Right ventricle myocardium superior (tissue), 1 donor: ENCODE results near the gene TMEM163. TPM values are rescaled to one million over a fixed set of nuclear protein-coding genes. Genes with fewer than 3 reads are reported as not detected.
"Not testable (repeated sequence)": the region's sequence is repeated elsewhere in the genome, so short reads cannot be mapped to it uniquely, and the experiment has no call there.

Experiments used
- ATAC-seq: fragments of 200-7000 bp; cut with Tn5 transposase; one replicate; pipeline ENCODE4 v1.9.1; 2020; ENCODE audit warnings: mild to moderate bottlenecking; ENCODE audit not compliant: poor library complexity
- DNase-seq: peaks from one replicate; pipeline ENCODE4 v3.0.0-alpha.2; 2020
- intact Hi-C: fragments of 100-400 bp; cut with DNase I; formaldehyde crosslinking; loops from one replicate; pipeline ENCODE4 v1.11.2; 2022
- total RNA-seq: library from RNA; stranded (reverse); fragmentation: NEBNext Ultra II Directional; extraction: Animal tissue kit (Norgen Biotek cat#: 25700); gene quantifications from one replicate; pipeline ENCODE4 v1.2.1, GENCODE V29; 2021
- donor health status: DM: no; HTN: yes; CAD: no; lungs with severe emphysema.

The TMEM163 gene
- total RNA-seq, 1 donor from 2014 or later: 0.38 TPM

GRCh38 chr2:134518101-134518500, 200.7 kb downstream of the TMEM163 start:
- ATAC-seq (no peak), DNase-seq (no peak)
- intact Hi-C loops: no loop called here

GRCh38 chr2:134515137-134515536, 203.7 kb downstream of the TMEM163 start:
- intact Hi-C loops: no loop called here
- DNase-seq (no peak), ATAC-seq (no peak)

GRCh38 chr2:134513465-134513804, 205.4 kb downstream of the TMEM163 start:
- ATAC-seq (no peak), DNase-seq (no peak)
- intact Hi-C loops: no loop called here

GRCh38 chr2:134512734-134513464, 205.9 kb downstream of the TMEM163 start:
- ATAC-seq (no peak), DNase-seq (no peak)
- intact Hi-C loops: no loop called here

GRCh38 chr2:134508391-134508790, 210.4 kb downstream of the TMEM163 start:
- intact Hi-C loops: no loop called here
- ATAC-seq (no peak), DNase-seq (no peak)

- DNase-seq (no peak), ATAC-seq (no peak)
- intact Hi-C loops: no loop called here
Observed at GRCh38 chr2:134507697-134508096, 211.1 kb downstream of the TMEM163 start.

GRCh38 chr2:134507159-134507558, 211.6 kb downstream of the TMEM163 start:
- ATAC-seq, intact Hi-C loops, DNase-seq: not testable (repeated sequence)

GRCh38 chr2:134505446-134505845, 213.4 kb downstream of the TMEM163 start:
- intact Hi-C loops: no loop called here
- no peak for DNase-seq
- no peak for ATAC-seq

- ATAC-seq (no peak), DNase-seq (no peak)
- intact Hi-C loops: no loop called here
Observed at GRCh38 chr2:134504586-134505336, 214.0 kb downstream of the TMEM163 start.

GRCh38 chr2:134502104-134502503, 216.7 kb downstream of the TMEM163 start:
- intact Hi-C loops: no loop called here
- DNase-seq (no peak), ATAC-seq (no peak)

GRCh38 chr2:134501476-134502091, 217.2 kb downstream of the TMEM163 start:
- ATAC-seq (no peak), DNase-seq (no peak)
- intact Hi-C loops: no loop called here

- intact Hi-C loops: no loop called here
- ATAC-seq: no peak
- no peak for DNase-seq
Observed at GRCh38 chr2:134500211-134500935, 218.4 kb downstream of the TMEM163 start.

GRCh38 chr2:134499307-134499926, 219.4 kb downstream of the TMEM163 start:
- ATAC-seq (no peak), DNase-seq (no peak)
- intact Hi-C loops: no loop called here

GRCh38 chr2:134498654-134499053, 220.1 kb downstream of the TMEM163 start:
- no peak for ATAC-seq
- no peak for DNase-seq
- intact Hi-C loops: no loop called here

GRCh38 chr2:134493797-134494196, 225.0 kb downstream of the TMEM163 start:
- intact Hi-C loops: no loop called here
- no peak for DNase-seq
- ATAC-seq: peak; percentile 74

GRCh38 chr2:134491771-134492441, 226.9 kb downstream of the TMEM163 start:
- intact Hi-C loops: no loop called here
- DNase-seq (no peak), ATAC-seq (peak; percentile 79)

- intact Hi-C loops: no loop called here
- ATAC-seq (no peak), DNase-seq (no peak)
Observed at GRCh38 chr2:134491022-134491421, 227.8 kb downstream of the TMEM163 start.

GRCh38 chr2:134490559-134490958, 228.2 kb downstream of the TMEM163 start:
- ATAC-seq: no peak
- intact Hi-C loops: no loop called here
- no peak for DNase-seq
